MCF 10A (cell line): ENCODE data around the gene ARVCF. TPM values are rescaled to one million over a fixed set of nuclear protein-coding genes. Genes with fewer than 3 reads are reported as not detected.

Experiments
- BruUV-seq: library from RNA; stranded (reverse); fragments of 400-500 nt; replicated peaks from 2 replicates; lab custom pipeline; 2021; lab: Mats Ljungman, UMichigan
- CTCF ChIA-PET: fragments of 300-600 bp; sonication (Branson Sonifier 250); formaldehyde crosslinking; extraction: SDS; loops from one replicate; lab custom pipeline; 2021; ENCODE audit warnings: antibody characterized with exemption, inconsistent platforms; lab: Yijun Ruan, JAX
- POLR2A ChIA-PET: fragments of 300-600, 350-650 bp; sonication (Branson Sonifier 250); formaldehyde crosslinking; extraction: SDS; loops from one replicate; lab custom pipeline; 2020; ENCODE audit warnings: antibody characterized with exemption, inconsistent platforms; lab: Yijun Ruan, JAX
- DNase-seq: peaks from one replicate; pipeline ENCODE4 v3.0.0-alpha.2; 2018; ENCODE audit not compliant: unreplicated experiment
- H3K27ac Mint-ChIP-seq: one replicate; pipeline ENCODE4 v1.8.0; 2022; ENCODE audit warnings: mild to moderate bottlenecking, low read depth, mixed read lengths; ENCODE audit not compliant: unreplicated experiment
- H3K27me3 Mint-ChIP-seq: one replicate; pipeline ENCODE4 v1.8.0; 2022; ENCODE audit warnings: mixed read lengths; ENCODE audit not compliant: insufficient read depth, unreplicated experiment
- H3K36me3 Mint-ChIP-seq: one replicate; pipeline ENCODE4 v1.8.0; 2022; ENCODE audit warnings: mild to moderate bottlenecking, moderate library complexity, mixed read lengths; ENCODE audit not compliant: insufficient read depth, unreplicated experiment
- H3K4me1 Mint-ChIP-seq: one replicate; pipeline ENCODE4 v1.8.0; 2022; ENCODE audit warnings: mixed read lengths; ENCODE audit not compliant: insufficient read depth, unreplicated experiment
- H3K4me3 Mint-ChIP-seq: one replicate; pipeline ENCODE4 v1.8.0; 2022; ENCODE audit warnings: mild to moderate bottlenecking, moderate library complexity, mixed read lengths; ENCODE audit not compliant: unreplicated experiment
- H3K9me3 Mint-ChIP-seq: one replicate; pipeline ENCODE4 v1.8.0; 2022; ENCODE audit warnings: mixed read lengths; ENCODE audit not compliant: unreplicated experiment
- intact Hi-C: fragments of 100-400 bp; cut with micrococcal nuclease; formaldehyde crosslinking; loops from 2 replicates; pipeline ENCODE4 v1.14.1; 2022
- total RNA-seq: library from RNA; stranded (reverse); gene quantifications from 2 replicates; pipeline ENCODE4 v1.2.3, GENCODE V29; 2022
- TF ChIP-seq, protein P1 (sequence below): fragments of 200-600 bp; IDR thresholded peaks from one replicate; pipeline ENCODE4 v1.8.0; 2022; ENCODE audit warnings: antibody characterized with exemption, mild to moderate bottlenecking; ENCODE audit not compliant: unreplicated experiment

Gene ARVCF
- total RNA-seq, 1 experiment from 2014 or later, result 7.5 TPM

DNA sequence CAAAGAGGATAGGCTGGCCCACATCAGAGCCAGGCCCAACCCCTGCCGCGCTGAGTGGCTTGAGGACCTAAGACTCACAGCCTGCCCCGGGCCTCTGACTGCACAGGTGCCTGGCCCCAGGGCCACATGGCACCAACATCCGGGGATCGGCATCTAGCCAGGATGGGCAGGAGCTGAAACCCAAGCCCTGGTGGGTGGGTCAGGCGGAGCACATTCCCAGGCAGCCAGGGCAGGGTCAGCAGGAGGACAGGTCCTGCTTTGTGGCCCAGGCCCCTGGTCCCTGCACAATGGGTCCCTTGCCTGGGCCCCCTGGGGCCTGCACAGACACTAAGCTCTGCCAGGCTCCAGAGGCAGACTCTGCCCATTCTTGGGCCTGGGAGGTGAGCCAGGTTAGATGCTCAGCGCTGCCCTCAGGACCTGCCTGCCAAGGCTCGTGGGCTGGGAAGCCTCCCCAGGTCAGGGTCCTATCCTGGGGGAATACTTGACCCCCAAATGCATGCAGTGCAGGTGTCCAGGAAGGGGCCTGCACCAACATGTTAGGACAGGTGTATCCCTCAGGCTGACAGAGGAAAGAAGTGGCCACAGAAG, 33.5 kb downstream of the ARVCF start:
- peaks cover 10% of the 10 kb centered on the region for H3K4me1 Mint-ChIP-seq
- intact Hi-C loops, result no loop called here
- ChIA-PET POLR2A (interaction anchor here (1.5 kb wide), 1 partner anchor 134 kb away, joined by 6 read pairs; the partner anchor contains the start of gene TRMT2A), CTCF (interaction anchor here (0.6 kb wide), 1 partner anchor 29 kb away, joined by 3 read pairs; no protein-coding TSS in a partner anchor)
- H3K27me3 Mint-ChIP-seq, result no peaks in the 10 kb centered on the region
- H3K27ac Mint-ChIP-seq, result no peak overlapping the region
- H3K4me3 Mint-ChIP-seq, result no peak overlapping the region
- TF ChIP-seq, protein P1, sequence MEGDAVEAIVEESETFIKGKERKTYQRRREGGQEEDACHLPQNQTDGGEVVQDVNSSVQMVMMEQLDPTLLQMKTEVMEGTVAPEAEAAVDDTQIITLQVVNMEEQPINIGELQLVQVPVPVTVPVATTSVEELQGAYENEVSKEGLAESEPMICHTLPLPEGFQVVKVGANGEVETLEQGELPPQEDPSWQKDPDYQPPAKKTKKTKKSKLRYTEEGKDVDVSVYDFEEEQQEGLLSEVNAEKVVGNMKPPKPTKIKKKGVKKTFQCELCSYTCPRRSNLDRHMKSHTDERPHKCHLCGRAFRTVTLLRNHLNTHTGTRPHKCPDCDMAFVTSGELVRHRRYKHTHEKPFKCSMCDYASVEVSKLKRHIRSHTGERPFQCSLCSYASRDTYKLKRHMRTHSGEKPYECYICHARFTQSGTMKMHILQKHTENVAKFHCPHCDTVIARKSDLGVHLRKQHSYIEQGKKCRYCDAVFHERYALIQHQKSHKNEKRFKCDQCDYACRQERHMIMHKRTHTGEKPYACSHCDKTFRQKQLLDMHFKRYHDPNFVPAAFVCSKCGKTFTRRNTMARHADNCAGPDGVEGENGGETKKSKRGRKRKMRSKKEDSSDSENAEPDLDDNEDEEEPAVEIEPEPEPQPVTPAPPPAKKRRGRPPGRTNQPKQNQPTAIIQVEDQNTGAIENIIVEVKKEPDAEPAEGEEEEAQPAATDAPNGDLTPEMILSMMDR, result no peak
- H3K36me3 Mint-ChIP-seq, result no peaks in the 10 kb centered on the region
- no peaks in the 10 kb centered on the region for H3K9me3 Mint-ChIP-seq
- DNase-seq, result peak; percentile 34
- no TSS peak for BruUV-seq

DNA sequence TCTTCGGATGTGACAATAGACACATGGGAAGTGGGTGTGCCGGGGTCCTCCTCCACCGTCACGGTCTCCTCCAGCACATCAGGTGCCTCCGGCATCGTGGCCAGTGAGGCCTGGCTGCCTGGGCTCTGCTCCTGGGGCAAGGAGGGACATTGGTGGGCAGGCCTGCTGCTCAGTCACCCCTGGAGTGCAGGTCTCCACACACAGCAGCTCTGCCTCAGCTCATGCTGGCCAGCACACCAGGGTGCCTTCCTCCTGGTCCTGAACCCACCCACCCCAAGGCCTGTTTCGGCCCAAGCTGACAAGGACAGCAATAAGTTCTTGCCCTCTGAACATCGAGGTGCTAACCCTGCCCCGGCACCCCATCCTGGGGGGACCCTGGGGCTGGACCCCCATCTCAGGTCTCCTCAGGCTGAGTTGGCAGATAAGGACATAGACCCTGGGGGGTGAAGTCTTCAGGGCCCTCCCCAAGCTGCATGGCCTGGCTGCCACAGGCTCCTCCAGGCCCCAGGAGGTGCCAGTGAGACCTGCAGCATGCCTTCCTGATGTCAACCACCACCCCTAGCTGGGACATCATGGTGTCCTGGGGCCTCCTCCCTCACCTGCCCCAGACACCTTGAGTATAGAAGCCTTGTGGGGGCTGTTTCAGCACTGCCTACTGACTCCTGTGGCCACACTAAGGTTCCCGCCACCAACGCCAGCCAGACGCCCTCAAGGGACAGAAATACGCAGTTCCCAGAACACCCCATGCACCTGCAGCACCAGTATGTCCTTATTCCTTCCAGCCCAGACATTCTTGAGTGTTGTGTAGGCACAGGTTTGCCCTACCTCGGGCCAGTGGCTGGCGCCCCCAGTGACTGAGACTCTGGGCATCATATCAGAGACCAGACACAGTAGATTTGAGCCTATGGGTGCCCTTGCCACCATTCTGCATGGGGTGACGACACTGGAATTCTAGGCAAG, 34.4 kb downstream of the ARVCF start:
- no TSS peak for BruUV-seq
- ChIA-PET POLR2A (interaction anchor here (0.7 kb wide), 1 partner anchor 211 kb away, joined by 3 read pairs; no protein-coding TSS in a partner anchor), CTCF (interaction anchor here (0.6 kb wide), 1 partner anchor 30 kb away, joined by 3 read pairs; no protein-coding TSS in a partner anchor)
- DNase-seq, result no peak
- TF ChIP-seq, protein P1, result no peak
- Mint-ChIP-seq H3K9me3 (no peaks in the 10 kb centered on the region), H3K4me3 (no peak overlapping the region), H3K27ac (no peak overlapping the region), H3K27me3 (no peaks in the 10 kb centered on the region), H3K4me1 (peaks cover 10% of the 10 kb centered on the region), H3K36me3 (no peaks in the 10 kb centered on the region)
- intact Hi-C loops, result no loop called here

DNA sequence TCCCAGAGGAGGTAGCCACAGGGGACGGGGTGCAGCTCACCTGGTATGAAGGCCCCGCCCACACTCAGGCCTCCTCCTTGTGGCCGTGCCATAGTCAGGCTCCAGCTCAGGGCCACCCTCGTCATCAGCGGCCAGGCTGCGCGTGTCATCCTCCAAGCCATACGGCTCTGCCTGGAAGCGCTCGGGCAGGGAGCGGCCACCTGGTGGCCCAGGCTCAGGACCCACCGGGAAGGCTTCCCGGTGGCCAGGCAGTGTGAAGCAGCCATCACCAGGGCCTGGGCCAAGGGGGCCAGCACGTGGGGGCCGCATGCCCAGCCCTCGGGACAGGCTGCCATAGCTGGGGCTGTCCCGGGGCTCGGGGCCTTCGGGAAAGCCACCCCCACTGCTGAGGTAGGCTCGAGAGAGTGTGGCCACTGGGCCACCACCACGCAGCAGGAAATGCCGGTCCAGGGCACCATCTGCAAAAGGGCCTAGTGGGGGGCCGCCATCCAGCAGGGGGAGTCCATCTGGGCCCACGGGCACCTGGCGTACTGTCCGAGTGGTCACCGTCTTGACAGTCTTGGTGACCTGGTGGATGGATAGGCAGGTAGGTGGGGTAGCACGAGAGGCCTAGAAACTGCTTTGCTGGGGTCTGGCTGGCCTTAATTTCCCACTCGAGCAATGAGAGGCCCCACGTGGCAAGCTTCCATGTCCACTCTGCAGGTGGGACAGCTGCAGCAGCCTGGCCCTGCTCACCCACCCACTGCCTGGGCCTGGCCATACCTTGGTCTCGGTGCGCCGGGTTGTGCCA, 35.3 kb downstream of the ARVCF start:
- ChIA-PET CTCF (interaction anchor here (0.6 kb wide), 1 partner anchor 15 kb away, joined by 3 read pairs; no protein-coding TSS in a partner anchor), POLR2A (interaction anchor here (0.7 kb wide), 1 partner anchor 212 kb away, joined by 3 read pairs; no protein-coding TSS in a partner anchor)

More for the DNA sequence above, 35.3 kb downstream of the ARVCF start:
- no peaks in the 10 kb centered on the region for H3K36me3 Mint-ChIP-seq
- no peaks in the 10 kb centered on the region for H3K9me3 Mint-ChIP-seq
- TF ChIP-seq, protein P1, result no peak
- BruUV-seq, result no TSS peak
- H3K4me1 Mint-ChIP-seq, result peaks cover 10% of the 10 kb centered on the region
- intact Hi-C loops, result no loop called here
- H3K27me3 Mint-ChIP-seq, result no peaks in the 10 kb centered on the region
- H3K27ac Mint-ChIP-seq, result no peak overlapping the region
- H3K4me3 Mint-ChIP-seq, result no peak overlapping the region
- no peak for DNase-seq
